CD4-positive, alpha-beta memory T cell (primary cell): Measurements from ENCODE around the gene PLEKHA6. TPM values are rescaled to one million over a fixed set of nuclear protein-coding genes. Genes with fewer than 3 reads are reported as not detected.

ENCODE experiments used
- CTCF ChIA-PET: fragments of 350-600 bp; sonication (Branson Sonifier 250); formaldehyde crosslinking; loops from one replicate; lab custom pipeline; 2021; ENCODE audit warnings: inconsistent platforms; ENCODE audit not compliant: partially characterized antibody; lab: Charles Lee
- POLR2A ChIA-PET: fragments of 350-600 bp; sonication (Branson Sonifier 250); formaldehyde crosslinking; loops from one replicate; lab custom pipeline; 2021; ENCODE audit not compliant: partially characterized antibody; lab: Charles Lee
- DNase-seq, 5 donors: peaks; one replicate each; pipeline versions ENCODE4 v3.0.0 to v3.0.0-alpha.2; 2020 to 2022; ENCODE audit warnings: mixed read lengths in 1 of 5
- H3K27ac ChIP-seq: one replicate; pipeline ENCODE4 v1.7.0; 2013; ENCODE audit warnings: low read depth, low read length
- H3K27me3 ChIP-seq: 2 replicates; pipeline ENCODE4 v1.7.0; 2013; ENCODE audit warnings: mild to moderate bottlenecking, low read length, moderate library complexity; ENCODE audit not compliant: insufficient read depth
- H3K36me3 ChIP-seq: 2 replicates; pipeline ENCODE4 v1.7.0; 2013; ENCODE audit warnings: mild to moderate bottlenecking, low read length, moderate library complexity; ENCODE audit not compliant: insufficient read depth
- H3K4me1 ChIP-seq: 2 replicates; pipeline ENCODE4 v1.7.0; 2013; ENCODE audit warnings: mild to moderate bottlenecking, low read length, moderate library complexity; ENCODE audit not compliant: insufficient read depth
- H3K4me3 ChIP-seq, 2 donors: one replicate each; pipeline ENCODE4 v1.7.0; 2013; ENCODE audit warnings: low read length in 2 of 2, mild to moderate bottlenecking in 1 of 2
- H3K9me3 ChIP-seq, 2 donors: one replicate each; pipeline ENCODE4 v1.7.0; 2013; ENCODE audit warnings: low read length in 2 of 2, control low read depth in 1 of 2; ENCODE audit not compliant: control insufficient read depth in 1 of 2
- H3K27ac Mint-ChIP-seq, 7 donors: one replicate each; pipeline ENCODE4 v1.8.0; 2020 to 2021; ENCODE audit warnings: mixed read lengths in 7 of 7, mild to moderate bottlenecking in 6 of 7, inconsistent platforms in 3 of 7, moderate library complexity in 3 of 7
- H3K27me3 Mint-ChIP-seq, 2 donors: one replicate each; pipeline ENCODE4 v1.8.0; 2020 to 2021; ENCODE audit warnings: mixed read lengths in 2 of 2
- H3K36me3 Mint-ChIP-seq, 2 donors: one replicate each; pipeline ENCODE4 v1.8.0; 2020 to 2021; ENCODE audit warnings: mixed read lengths in 2 of 2, inconsistent platforms in 1 of 2, mild to moderate bottlenecking in 1 of 2
- H3K4me1 Mint-ChIP-seq, 4 donors: one replicate each; pipeline ENCODE4 v1.8.0; 2020 to 2021; ENCODE audit warnings: mixed read lengths in 4 of 4, mild to moderate bottlenecking in 1 of 4
- H3K4me3 Mint-ChIP-seq, 8 donors: one replicate each; pipeline ENCODE4 v1.8.0; 2020 to 2021; ENCODE audit warnings: mixed read lengths in 8 of 8, mild to moderate bottlenecking in 7 of 8, moderate library complexity in 6 of 8, inconsistent platforms in 3 of 8
- H3K9me3 Mint-ChIP-seq, 8 donors: one replicate each; pipeline ENCODE4 v1.8.0; 2020 to 2021; ENCODE audit warnings: mixed read lengths in 8 of 8, mild to moderate bottlenecking in 5 of 8, inconsistent platforms in 3 of 8, moderate library complexity in 1 of 8
- intact Hi-C: fragments of 100-400 bp; cut with micrococcal nuclease; formaldehyde crosslinking; loops from one replicate; pipeline ENCODE4 v1.15.1; 2023
- polyA plus RNA-seq, 2 donors: library from polyadenylated mRNA; unstranded; fragments of 300-500 nt; fragmentation: Illumina TruSeq; gene quantifications; one replicate each; pipeline ENCODE4 v1.2.3, GENCODE V29; 2021
- total RNA-seq, 2 experiments: library from RNA; stranded (reverse); gene quantifications; one replicate each; pipeline ENCODE4 v1.2.3, GENCODE V29; 2021

The PLEKHA6 gene
- total and polyA plus RNA-seq, 4 experiments from 2014 or later, result 0.15 to 0.89 (median 0.52) TPM; not detected in 1

GRCh38 chr1:204357551-204358490, 1.9 kb downstream of the PLEKHA6 start:
- Histone ChIP-seq H3K9me3 (no peaks in the 10 kb centered on the region), H3K27ac (no peak overlapping the region), H3K27me3 (no peaks in the 10 kb centered on the region), H3K4me3 (no peak overlapping the region), H3K4me1 (no peaks in the 10 kb centered on the region), H3K36me3 (no peaks in the 10 kb centered on the region)
- Mint-ChIP-seq H3K4me3 (no peak overlapping the region), H3K27me3 (peaks cover 0 to 8% of the 10 kb centered on the region in 2 donors), H3K4me1 (peaks cover 0 to 2% (median under 1%) of the 10 kb centered on the region in 4 donors), H3K9me3 (no peaks in the 10 kb centered on the region), H3K27ac (no peak overlapping the region), H3K36me3 (no peaks in the 10 kb centered on the region)
- ChIA-PET POLR2A (no interaction called here), CTCF (interaction anchor here (2.3 kb wide), 1 partner anchor 195 kb away, joined by 6 read pairs; no protein-coding TSS in a partner anchor)
- intact Hi-C loops, result no loop called here
- DNase-seq, result no peak

GRCh38 chr1:204356997-204357396, 2.7 kb downstream of the PLEKHA6 start:
- Mint-ChIP-seq H3K4me3 (no peak overlapping the region), H3K9me3 (no peaks in the 10 kb centered on the region), H3K36me3 (no peaks in the 10 kb centered on the region), H3K27me3 (peaks cover 0 to 8% of the 10 kb centered on the region in 2 donors), H3K4me1 (no peaks in the 10 kb centered on the region), H3K27ac (no peak overlapping the region)
- intact Hi-C loops, result no loop called here
- CTCF ChIA-PET, result no interaction called here
- Histone ChIP-seq H3K27ac (no peak overlapping the region), H3K27me3 (no peaks in the 10 kb centered on the region), H3K4me3 (no peak overlapping the region), H3K9me3 (no peaks in the 10 kb centered on the region), H3K4me1 (no peaks in the 10 kb centered on the region), H3K36me3 (no peaks in the 10 kb centered on the region)
- DNase-seq, result no peak
- POLR2A ChIA-PET, result no interaction called here

GRCh38 chr1:204355913-204356312, 3.8 kb downstream of the PLEKHA6 start:
- H3K27me3 ChIP-seq, result no peaks in the 10 kb centered on the region
- no peaks in the 10 kb centered on the region for H3K4me1 ChIP-seq
- no peak overlapping the region for H3K4me3 ChIP-seq
- H3K27me3 Mint-ChIP-seq, result peaks cover 3 to 9% of the 10 kb centered on the region in 2 donors
- no peaks in the 10 kb centered on the region for H3K9me3 Mint-ChIP-seq
- H3K36me3 Mint-ChIP-seq, result no peaks in the 10 kb centered on the region
- intact Hi-C loops, result no loop called here
- DNase-seq, result no peak
- no peak overlapping the region for H3K4me3 Mint-ChIP-seq
- POLR2A ChIA-PET, result no interaction called here
- no peaks in the 10 kb centered on the region for H3K9me3 ChIP-seq
- H3K27ac Mint-ChIP-seq, result no peak overlapping the region
- peaks cover 0 to 2% (median 0%) of the 10 kb centered on the region in 4 donors for H3K4me1 Mint-ChIP-seq
- H3K36me3 ChIP-seq, result no peaks in the 10 kb centered on the region
- CTCF ChIA-PET, result no interaction called here
- no peak overlapping the region for H3K27ac ChIP-seq

GRCh38 chr1:204354579-204354978, 5.2 kb downstream of the PLEKHA6 start:
- H3K27me3 ChIP-seq, result no peaks in the 10 kb centered on the region
- Mint-ChIP-seq H3K27ac (no peak overlapping the region), H3K27me3 (peaks cover 3 to 9% of the 10 kb centered on the region in 2 donors), H3K4me1 (peaks cover 0 to 2% (median 0%) of the 10 kb centered on the region in 4 donors), H3K9me3 (no peaks in the 10 kb centered on the region), H3K36me3 (no peaks in the 10 kb centered on the region), H3K4me3 (no peak overlapping the region)
- H3K27ac ChIP-seq, result no peak overlapping the region
- ChIA-PET CTCF (interaction anchor here (1.4 to 4.8 kb wide), 2 partner anchors 9 to 45 kb away, joined by 3 to 38 read pairs; no protein-coding TSS in a partner anchor), POLR2A (interaction anchor here (0.7 kb wide), 1 partner anchor 9 kb away, joined by 3 read pairs; no protein-coding TSS in a partner anchor)
- H3K4me1 ChIP-seq, result no peaks in the 10 kb centered on the region
- intact Hi-C loops, result no loop called here
- H3K9me3 ChIP-seq, result no peaks in the 10 kb centered on the region
- DNase-seq, result no peak
- no peak overlapping the region for H3K4me3 ChIP-seq
- no peaks in the 10 kb centered on the region for H3K36me3 ChIP-seq

GRCh38 chr1:204353213-204353910, 6.4 kb downstream of the PLEKHA6 start:
- ChIA-PET POLR2A (no interaction called here), CTCF (interaction anchor here (1.4 to 4.8 kb wide), 2 partner anchors 10 to 46 kb away, joined by 3 to 38 read pairs; no protein-coding TSS in a partner anchor)
- no peak overlapping the region for H3K4me3 Mint-ChIP-seq
- peaks cover 0 to 2% (median 0%) of the 10 kb centered on the region in 4 donors for H3K4me1 Mint-ChIP-seq
- no peaks in the 10 kb centered on the region for H3K9me3 ChIP-seq
- peaks cover 3 to 9% of the 10 kb centered on the region in 2 donors for H3K27me3 Mint-ChIP-seq
- no peaks in the 10 kb centered on the region for H3K36me3 Mint-ChIP-seq
- H3K4me3 ChIP-seq, result no peak overlapping the region
- no peaks in the 10 kb centered on the region for H3K27me3 ChIP-seq
- H3K27ac ChIP-seq, result no peak overlapping the region
- intact Hi-C loops, result no loop called here
- DNase-seq, result no peak
- no peaks in the 10 kb centered on the region for H3K4me1 ChIP-seq
- H3K36me3 ChIP-seq, result no peaks in the 10 kb centered on the region
- no peak overlapping the region for H3K27ac Mint-ChIP-seq
- H3K9me3 Mint-ChIP-seq, result no peaks in the 10 kb centered on the region

GRCh38 chr1:204350857-204351573, 8.7 kb downstream of the PLEKHA6 start:
- H3K36me3 ChIP-seq, result no peaks in the 10 kb centered on the region
- no peaks in the 10 kb centered on the region for H3K4me1 ChIP-seq
- intact Hi-C loops, result no loop called here
- H3K27ac ChIP-seq, result no peak overlapping the region
- Mint-ChIP-seq H3K27me3 (peaks cover 1 to 3% of the 10 kb centered on the region in 2 donors), H3K9me3 (no peaks in the 10 kb centered on the region), H3K27ac (no peak overlapping the region), H3K36me3 (no peaks in the 10 kb centered on the region), H3K4me3 (no peak overlapping the region), H3K4me1 (peaks cover 0 to 2% (median 0%) of the 10 kb centered on the region in 4 donors)
- POLR2A ChIA-PET, result interaction anchor here (0.5 to 0.7 kb wide), 2 partner anchors 35 to 379 kb away, joined by 3 read pairs; no protein-coding TSS in a partner anchor
- no peak overlapping the region for H3K4me3 ChIP-seq
- no peaks in the 10 kb centered on the region for H3K9me3 ChIP-seq
- DNase-seq, result no peak
- no peaks in the 10 kb centered on the region for H3K27me3 ChIP-seq
- CTCF ChIA-PET, result interaction anchor here (0.7 to 4.8 kb wide), 3 partner anchors 9 to 168 kb away, joined by 3 to 38 read pairs (median 6); no protein-coding TSS in a partner anchor
